Measurements from ENCODE around the gene C11orf97.
A peak's percentile ranks its signal among the peaks of the same experiment; 100 is the strongest.
"Not testable (repeated sequence)": the region's sequence is repeated elsewhere in the genome, so short reads cannot be mapped to it uniquely, and the experiment has no call there.

The C11orf97 gene

GRCh38 chr11:94525546-94526324 is 13.5 kb downstream of the C11orf97 start:
- peak in 2 of 3 experiments; percentile 4 to 15 for DNase-seq

GRCh38 chr11:94526645-94527438 is 14.6 kb downstream of the C11orf97 start:
- no peak for DNase-seq

- no peak for DNase-seq
Measured at GRCh38 chr11:94528551-94528950, 16.3 kb downstream of the C11orf97 start.

- DNase-seq: no peak
Measured at GRCh38 chr11:94532211-94532610, 19.9 kb downstream of the C11orf97 start.

- no peak for DNase-seq
Measured at GRCh38 chr11:94533206-94533605, 20.9 kb downstream of the C11orf97 start.

- DNase-seq: no peak
Measured at GRCh38 chr11:94533696-94534630, 21.7 kb downstream of the C11orf97 start.

GRCh38 chr11:94536386-94536785 is 24.1 kb downstream of the C11orf97 start:
- peak in 1 of 3 experiments; percentile 8 for DNase-seq

GRCh38 chr11:94537031-94537600 is 24.9 kb downstream of the C11orf97 start:
- no peak for DNase-seq

GRCh38 chr11:94539420-94539819 is 27.2 kb downstream of the C11orf97 start:
- DNase-seq: peak in 1 of 3 experiments; percentile 19

GRCh38 chr11:94543695-94544645 is 31.7 kb downstream of the C11orf97 start, which contains the start of gene FUT4:
Gene FUT4 (plus strand): TSS chr11:94543921. CDS start chr11:94544134, 213 bp downstream.
- DNase-seq: peak; percentile 86 to 97 (median 92)

- DNase-seq: no peak
Measured at GRCh38 chr11:94544646-94545263, 32.5 kb downstream of the C11orf97 start.

- no peak for DNase-seq
Measured at GRCh38 chr11:94545264-94546161, 33.3 kb downstream of the C11orf97 start.

- no peak for DNase-seq
Measured at GRCh38 chr11:94546162-94546470, 33.9 kb downstream of the C11orf97 start.

GRCh38 chr11:94546886-94547285 is 34.6 kb downstream of the C11orf97 start:
- peak; percentile 21 to 73 (median 41) for DNase-seq

- peak in 2 of 3 experiments; percentile 60 to 64 for DNase-seq
Measured at GRCh38 chr11:94549146-94549545, 36.9 kb downstream of the C11orf97 start.

GRCh38 chr11:94550513-94550912 is 38.3 kb downstream of the C11orf97 start:
- DNase-seq: no peak

GRCh38 chr11:94553938-94554337 is 41.7 kb downstream of the C11orf97 start:
- no peak for DNase-seq

- not testable (repeated sequence) for DNase-seq
Measured at GRCh38 chr11:94555752-94556329, 43.6 kb downstream of the C11orf97 start.

GRCh38 chr11:94557421-94557820 is 45.2 kb downstream of the C11orf97 start:
- no peak for DNase-seq

All from NCI-H1417 (cell line).